GM18519 (cell line): ENCODE results near the gene SLC6A5.

Experiments
- ATAC-seq: cut with Tn5 transposase; IDR thresholded peaks from one replicate; pipeline ENCODE4 v1.9.1; 2021; ENCODE audit warnings: mild to moderate bottlenecking, moderate library complexity; ENCODE audit not compliant: unreplicated experiment, low FRiP score

The SLC6A5 gene

GRCh38 chr11:20618083-20618482, 18.7 kb downstream of the SLC6A5 start:
- ATAC-seq = no peak

GRCh38 chr11:20620988-20621387, 21.6 kb downstream of the SLC6A5 start:
- no peak for ATAC-seq

- no peak for ATAC-seq
Observed at GRCh38 chr11:20621679-20622078, 22.3 kb downstream of the SLC6A5 start.

- ATAC-seq = no peak
Observed at GRCh38 chr11:20623252-20623651, 23.8 kb downstream of the SLC6A5 start.

GRCh38 chr11:20626279-20626678, 26.9 kb downstream of the SLC6A5 start:
- no peak for ATAC-seq

- ATAC-seq = no peak
Observed at GRCh38 chr11:20627026-20627425, 27.6 kb downstream of the SLC6A5 start.

GRCh38 chr11:20627701-20628100, 28.3 kb downstream of the SLC6A5 start:
- ATAC-seq = no peak

GRCh38 chr11:20631519-20632168, 32.2 kb downstream of the SLC6A5 start:
- no peak for ATAC-seq

- no peak for ATAC-seq
Observed at GRCh38 chr11:20632169-20632532, 32.7 kb downstream of the SLC6A5 start.

- ATAC-seq = no peak
Observed at GRCh38 chr11:20634044-20634443, 34.6 kb downstream of the SLC6A5 start.

GRCh38 chr11:20634781-20635180, 35.4 kb downstream of the SLC6A5 start:
- ATAC-seq = no peak

GRCh38 chr11:20638074-20638473, 38.7 kb downstream of the SLC6A5 start:
- no peak for ATAC-seq

- no peak for ATAC-seq
Observed at GRCh38 chr11:20639688-20640087, 40.3 kb downstream of the SLC6A5 start.

GRCh38 chr11:20640401-20640800, 41.0 kb downstream of the SLC6A5 start:
- ATAC-seq = no peak

GRCh38 chr11:20644360-20644759, 45.0 kb downstream of the SLC6A5 start:
- no peak for ATAC-seq

GRCh38 chr11:20647976-20648565, 48.7 kb downstream of the SLC6A5 start:
- no peak for ATAC-seq

- no peak for ATAC-seq
Observed at GRCh38 chr11:20652150-20652806, 52.9 kb downstream of the SLC6A5 start.

GRCh38 chr11:20654038-20654437, 54.6 kb downstream of the SLC6A5 start:
- no peak for ATAC-seq

- ATAC-seq = no peak
Observed at GRCh38 chr11:20656901-20657300, 57.5 kb downstream of the SLC6A5 start.

- no peak for ATAC-seq
Observed at GRCh38 chr11:20658135-20658534, 58.7 kb downstream of the SLC6A5 start.

GRCh38 chr11:20661445-20661844, 62.0 kb downstream of the SLC6A5 start:
- no peak for ATAC-seq

- no peak for ATAC-seq
Observed at GRCh38 chr11:20661850-20662249, 62.4 kb downstream of the SLC6A5 start.
